ENCODE results near the gene ALKBH3. TPM values are rescaled to one million over a fixed set of nuclear protein-coding genes. Genes with fewer than 3 reads are reported as not detected.

Gene ALKBH3
- total RNA-seq, 3 donors from 2014 or later (not counting 1 experiment from before 2014, with no cell fraction given) = 24.3 to 30.8 (median 29.6) TPM

GRCh38 chr11:43937434-43938411 lies 57.1 kb downstream of the ALKBH3 start:
- Histone ChIP-seq H3K4me3 (ENCODE audit: low read length) (no peak overlapping the region), H3K27me3 (ENCODE audit: control insufficient read depth, insufficient read depth, low read length) (peaks cover 2% of the 10 kb centered on the region), H3K36me3 (ENCODE audit: control insufficient read depth, insufficient read depth, low read length) (no peaks in the 10 kb centered on the region), H3K9me3 (ENCODE audit: control insufficient read depth, insufficient read depth, low read length) (no peaks in the 10 kb centered on the region), H3K4me1 (ENCODE audit: control insufficient read depth, insufficient read depth, low read length) (peaks cover 4% of the 10 kb centered on the region), H3K27ac (ENCODE audit: low read length) (no peak overlapping the region)
- Mint-ChIP-seq H3K4me3 (no peak overlapping the region), H3K4me1 (peaks cover 6 to 15% of the 10 kb centered on the region in 2 donors), H3K27me3 (ENCODE audit: low read depth in 2 of 2) (peaks cover 16 to 23% of the 10 kb centered on the region in 2 donors), H3K36me3 (no peaks in the 10 kb centered on the region), H3K27ac (no peak overlapping the region), H3K9me3 (no peaks in the 10 kb centered on the region)
- no peak for DNase-seq
- TF ChIP-seq CTCF (IDR thresholded peaks at IDR 0.05) = no peak
- ATAC-seq = no peak
- intact Hi-C loops (cut with micrococcal nuclease) = no loop called here
- WGBS (ENCODE audit: insufficient coverage) = 77% methylated on average over 14 of the region's 14 CpGs

GRCh38 chr11:43941257-43941994 lies 60.8 kb downstream of the ALKBH3 start:
- Histone ChIP-seq H3K36me3 (ENCODE audit: control insufficient read depth, insufficient read depth, low read length) (no peaks in the 10 kb centered on the region), H3K4me3 (ENCODE audit: low read length) (no peak overlapping the region), H3K4me1 (ENCODE audit: control insufficient read depth, insufficient read depth, low read length) (peaks cover 27% of the 10 kb centered on the region), H3K27me3 (ENCODE audit: control insufficient read depth, insufficient read depth, low read length) (peaks cover 23% of the 10 kb centered on the region), H3K9me3 (ENCODE audit: control insufficient read depth, insufficient read depth, low read length) (no peaks in the 10 kb centered on the region), H3K27ac (ENCODE audit: low read length) (no peak overlapping the region)
- 58% methylated on average over 5 of the region's 5 CpGs for WGBS (ENCODE audit: insufficient coverage)
- DNase-seq (no peak), ATAC-seq (no peak)
- Mint-ChIP-seq H3K4me3 (peak overlapping the region; percentile 88), H3K9me3 (no peaks in the 10 kb centered on the region), H3K4me1 (peaks cover 20 to 35% of the 10 kb centered on the region in 2 donors), H3K36me3 (no peaks in the 10 kb centered on the region), H3K27me3 (ENCODE audit: low read depth in 2 of 2) (peaks cover 39 to 42% of the 10 kb centered on the region in 2 donors), H3K27ac (peak overlapping the region in 1 of 2 donors; percentile 80)
- TF ChIP-seq CTCF (IDR thresholded peaks at IDR 0.05) = no peak
- intact Hi-C loops (cut with micrococcal nuclease) = no loop called here

- DNase-seq = peak in 1 of 2 donors; percentile 7
- Mint-ChIP-seq H3K4me1 (peaks cover 20 to 35% of the 10 kb centered on the region in 2 donors), H3K4me3 (peak overlapping the region; percentile 79), H3K27me3 (ENCODE audit: low read depth in 2 of 2) (peaks cover 47 to 51% of the 10 kb centered on the region in 2 donors), H3K27ac (no peak overlapping the region), H3K36me3 (no peaks in the 10 kb centered on the region), H3K9me3 (no peaks in the 10 kb centered on the region)
- no peak overlapping the region for H3K4me3 ChIP-seq (ENCODE audit: low read length)
- no peaks in the 10 kb centered on the region for H3K9me3 ChIP-seq (ENCODE audit: control insufficient read depth, insufficient read depth, low read length)
- under 1% methylated on average over 94 of the region's 94 CpGs for WGBS (ENCODE audit: insufficient coverage)
- H3K36me3 ChIP-seq (ENCODE audit: control insufficient read depth, insufficient read depth, low read length) = no peaks in the 10 kb centered on the region
- H3K27ac ChIP-seq (ENCODE audit: low read length) = no peak overlapping the region
- peaks cover 23% of the 10 kb centered on the region for H3K27me3 ChIP-seq (ENCODE audit: control insufficient read depth, insufficient read depth, low read length)
- intact Hi-C loops (cut with micrococcal nuclease) = no loop called here
- no peak for TF ChIP-seq CTCF (IDR thresholded peaks at IDR 0.05)
- peaks cover 27% of the 10 kb centered on the region for H3K4me1 ChIP-seq (ENCODE audit: control insufficient read depth, insufficient read depth, low read length)
- ATAC-seq = peak in 1 of 3 donors; percentile 29
These were observed 62.2 kb downstream of the ALKBH3 start for GRCh38 chr11:43942662-43943371.
